ENCODE measurements around the gene CYP2S1.
A peak's percentile ranks its signal among the peaks of the same experiment; 100 is the strongest.

Gene CYP2S1

DNA sequence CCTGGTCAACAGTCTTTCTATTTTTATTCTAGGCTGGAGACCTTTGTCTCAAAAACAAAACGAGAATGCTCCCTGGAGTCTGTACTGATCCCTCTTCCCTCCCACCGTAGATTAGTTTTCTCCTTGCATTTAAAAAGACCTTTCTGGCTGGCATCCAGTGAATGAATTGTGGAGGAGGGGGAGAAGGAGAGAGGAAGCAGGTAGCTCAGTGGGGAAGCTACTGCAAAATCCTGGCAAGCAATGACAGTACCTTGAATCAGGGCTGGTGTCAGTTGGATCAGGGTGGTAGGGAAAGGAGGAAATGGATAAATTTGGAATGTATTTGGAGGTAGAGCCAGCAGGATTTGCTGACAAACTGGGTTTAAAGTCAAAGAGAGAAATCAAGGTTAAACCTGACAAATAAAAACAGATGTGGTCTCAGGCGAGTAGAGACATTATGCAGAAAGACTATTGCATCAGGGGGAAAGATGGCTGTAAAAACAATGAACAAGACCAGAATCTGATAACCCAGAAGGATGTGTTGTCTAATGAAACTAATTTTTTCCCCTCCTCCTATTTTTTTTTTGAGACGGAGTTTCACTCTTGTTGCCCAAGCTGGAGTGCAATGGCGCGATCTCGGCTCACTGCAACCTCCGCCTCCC is 3.5 kb upstream of the CYP2S1 start:
- Histone ChIP-seq H4K5ac (ENCODE audit: low read length) (no peak overlapping the region), H3K4me3 (ENCODE audit: low read length) (no peak overlapping the region), H3K4me2 (ENCODE audit: low read length) (no peak overlapping the region), H2BK120ac (ENCODE audit: low read depth, low read length) (no peak overlapping the region), H3K4ac (ENCODE audit: low read depth, low read length) (no peak overlapping the region), H2BK15ac (replicated peaks; ENCODE audit: low read depth) (no peak overlapping the region), H3K56ac (ENCODE audit: low read length) (peak overlapping the region; percentile 75), H3K79me1 (ENCODE audit: low read length) (peaks cover 5% of the 10 kb centered on the region), H3K79me2 (ENCODE audit: control insufficient read depth, insufficient read depth, low read length) (peaks cover 21% of the 10 kb centered on the region), H3K36me3 (ENCODE audit: control insufficient read depth, insufficient read depth, low read length) (peaks cover 2% of the 10 kb centered on the region), H3K9ac (ENCODE audit: low read length) (no peak overlapping the region), H3K27ac (ENCODE audit: low read depth, low read length) (peak overlapping the region; percentile 71), H3K23ac (ENCODE audit: low read length) (no peak overlapping the region), H2BK5ac (ENCODE audit: low read length) (peak overlapping the region; percentile 33), H4K8ac (ENCODE audit: low read depth, low read length) (no peak overlapping the region), H2AK5ac (ENCODE audit: low read length) (no peak overlapping the region), H3K27me3 (ENCODE audit: insufficient read depth, low read length, poor library complexity) (no peaks in the 10 kb centered on the region), H3K18ac (ENCODE audit: low read length) (peak overlapping the region; percentile 62), H3K4me1 (ENCODE audit: control insufficient read depth, low read depth, low read length) (peaks cover 16% of the 10 kb centered on the region)
- no CpG with 5 or more reads among the region's 8 CpGs for WGBS (ENCODE audit: extremely low coverage, insufficient coverage, low lambda C conversion rate)
- peak; percentile 96 for DNase-seq

DNA sequence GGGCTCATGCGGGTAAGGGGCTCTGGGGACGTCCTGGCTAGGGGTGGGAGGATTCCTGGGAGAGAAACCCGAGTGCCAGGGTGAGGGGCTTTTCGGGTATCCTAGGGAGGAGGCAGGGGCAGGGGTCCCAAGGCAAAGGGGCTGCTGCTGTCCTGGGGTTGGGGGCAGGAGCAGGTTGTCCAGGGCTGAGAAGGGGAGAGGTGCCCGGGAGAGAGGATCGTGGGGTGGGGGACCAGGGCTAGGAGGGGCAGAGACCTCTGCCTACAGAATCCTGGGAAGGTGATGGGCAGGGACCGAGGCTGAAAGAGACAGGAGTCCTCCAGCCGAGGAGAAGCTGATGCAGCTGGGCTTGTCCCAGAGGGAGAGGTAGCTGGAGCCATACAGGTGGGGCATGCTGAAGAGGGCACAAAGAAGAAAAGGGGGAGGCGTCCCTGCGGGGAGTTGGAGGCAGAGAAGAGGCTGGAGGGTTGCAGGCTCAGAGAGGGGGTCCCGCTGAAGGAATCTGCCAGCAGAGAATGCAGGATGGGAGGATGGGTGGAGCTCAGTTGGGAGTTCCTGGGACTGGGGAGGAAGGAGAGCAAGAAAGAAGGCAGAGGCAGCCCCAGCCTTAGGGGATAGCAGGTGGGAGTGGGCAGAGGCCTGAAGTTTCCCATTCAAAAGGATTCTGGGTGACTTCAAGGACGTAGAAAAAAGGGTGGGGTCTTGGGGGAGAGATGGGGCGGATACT is 574 bp downstream of the CYP2S1 start:
- peak overlapping the region; percentile 47 for H3K27ac ChIP-seq (ENCODE audit: low read depth, low read length)
- H3K27me3 ChIP-seq (ENCODE audit: insufficient read depth, low read length, poor library complexity): no peaks in the 10 kb centered on the region

GRCh38 chr19:41194157-41194552 is 1.1 kb downstream of the CYP2S1 start:
- Histone ChIP-seq H3K4me3 (ENCODE audit: low read length) (peak overlapping the region; percentile 68), H2BK120ac (ENCODE audit: low read depth, low read length) (no peak overlapping the region), H3K4ac (ENCODE audit: low read depth, low read length) (no peak overlapping the region), H3K4me1 (ENCODE audit: control insufficient read depth, low read depth, low read length) (peaks cover 9% of the 10 kb centered on the region), H3K27ac (ENCODE audit: low read depth, low read length) (no peak overlapping the region), H3K9ac (ENCODE audit: low read length) (peak overlapping the region; percentile 89), H3K79me1 (ENCODE audit: low read length) (peaks cover 15% of the 10 kb centered on the region), H2AK5ac (ENCODE audit: low read length) (no peak overlapping the region), H3K4me2 (ENCODE audit: low read length) (peak overlapping the region; percentile 88), H4K5ac (ENCODE audit: low read length) (no peak overlapping the region), H3K23ac (ENCODE audit: low read length) (peak overlapping the region; percentile 89), H4K8ac (ENCODE audit: low read depth, low read length) (no peak overlapping the region), H3K18ac (ENCODE audit: low read length) (no peak overlapping the region), H3K27me3 (ENCODE audit: insufficient read depth, low read length, poor library complexity) (no peaks in the 10 kb centered on the region), H2BK5ac (ENCODE audit: low read length) (no peak overlapping the region), H2BK15ac (replicated peaks; ENCODE audit: low read depth) (no peak overlapping the region), H3K36me3 (ENCODE audit: control insufficient read depth, insufficient read depth, low read length) (peaks cover 8% of the 10 kb centered on the region), H3K56ac (ENCODE audit: low read length) (peak overlapping the region; percentile 94), H3K79me2 (ENCODE audit: control insufficient read depth, insufficient read depth, low read length) (peaks cover 37% of the 10 kb centered on the region)
- DNase-seq: no peak
- WGBS (ENCODE audit: extremely low coverage, insufficient coverage, low lambda C conversion rate): no CpG with 5 or more reads among the region's 6 CpGs

More for the DNA sequence above, 574 bp downstream of the CYP2S1 start:
- no peak for DNase-seq
- peaks cover 4% of the 10 kb centered on the region for H3K36me3 ChIP-seq (ENCODE audit: control insufficient read depth, insufficient read depth, low read length)
- no peak overlapping the region for H2BK15ac ChIP-seq (replicated peaks; ENCODE audit: low read depth)
- peak overlapping the region; percentile 100 for H3K23ac ChIP-seq (ENCODE audit: low read length)
- peak overlapping the region; percentile 51 for H2BK5ac ChIP-seq (ENCODE audit: low read length)
- no CpG with 5 or more reads among the region's 13 CpGs for WGBS (ENCODE audit: extremely low coverage, insufficient coverage, low lambda C conversion rate)
- H3K56ac ChIP-seq (ENCODE audit: low read length): peak overlapping the region; percentile 94
- H3K18ac ChIP-seq (ENCODE audit: low read length): peak overlapping the region; percentile 61
- H2AK5ac ChIP-seq (ENCODE audit: low read length): peak overlapping the region; percentile 65
- H3K4me3 ChIP-seq (ENCODE audit: low read length): peak overlapping the region; percentile 68
- no peak overlapping the region for H2BK120ac ChIP-seq (ENCODE audit: low read depth, low read length)
- peak overlapping the region; percentile 89 for H3K9ac ChIP-seq (ENCODE audit: low read length)
- H4K8ac ChIP-seq (ENCODE audit: low read depth, low read length): no peak overlapping the region
- H3K79me1 ChIP-seq (ENCODE audit: low read length): peaks cover 13% of the 10 kb centered on the region
- H3K4me1 ChIP-seq (ENCODE audit: control insufficient read depth, low read depth, low read length): peaks cover 9% of the 10 kb centered on the region
- H3K4ac ChIP-seq (ENCODE audit: low read depth, low read length): peak overlapping the region; percentile 21
- no peak overlapping the region for H4K5ac ChIP-seq (ENCODE audit: low read length)
- H3K79me2 ChIP-seq (ENCODE audit: control insufficient read depth, insufficient read depth, low read length): peaks cover 37% of the 10 kb centered on the region
- peak overlapping the region; percentile 88 for H3K4me2 ChIP-seq (ENCODE audit: low read length)

GRCh38 chr19:41195675-41196497 is 2.9 kb downstream of the CYP2S1 start:
- WGBS (ENCODE audit: extremely low coverage, insufficient coverage, low lambda C conversion rate): no CpG with 5 or more reads among the region's 10 CpGs
- Histone ChIP-seq H2AK5ac (ENCODE audit: low read length) (no peak overlapping the region), H3K79me2 (ENCODE audit: control insufficient read depth, insufficient read depth, low read length) (peaks cover 37% of the 10 kb centered on the region), H3K4me1 (ENCODE audit: control insufficient read depth, low read depth, low read length) (peaks cover 7% of the 10 kb centered on the region), H3K56ac (ENCODE audit: low read length) (peak overlapping the region; percentile 43), H3K36me3 (ENCODE audit: control insufficient read depth, insufficient read depth, low read length) (peaks cover 8% of the 10 kb centered on the region), H4K5ac (ENCODE audit: low read length) (no peak overlapping the region), H3K4me3 (ENCODE audit: low read length) (no peak overlapping the region), H2BK120ac (ENCODE audit: low read depth, low read length) (no peak overlapping the region), H3K4ac (ENCODE audit: low read depth, low read length) (no peak overlapping the region), H3K27ac (ENCODE audit: low read depth, low read length) (no peak overlapping the region), H3K79me1 (ENCODE audit: low read length) (peaks cover 15% of the 10 kb centered on the region), H2BK5ac (ENCODE audit: low read length) (no peak overlapping the region), H4K8ac (ENCODE audit: low read depth, low read length) (no peak overlapping the region), H3K27me3 (ENCODE audit: insufficient read depth, low read length, poor library complexity) (no peaks in the 10 kb centered on the region), H3K23ac (ENCODE audit: low read length) (no peak overlapping the region), H3K18ac (ENCODE audit: low read length) (no peak overlapping the region), H3K9ac (ENCODE audit: low read length) (no peak overlapping the region), H2BK15ac (replicated peaks; ENCODE audit: low read depth) (no peak overlapping the region), H3K4me2 (ENCODE audit: low read length) (no peak overlapping the region)
- DNase-seq: no peak

- no peak overlapping the region for H4K8ac ChIP-seq (ENCODE audit: low read depth, low read length)
- peaks cover 15% of the 10 kb centered on the region for H3K79me1 ChIP-seq (ENCODE audit: low read length)
- H3K79me2 ChIP-seq (ENCODE audit: control insufficient read depth, insufficient read depth, low read length): peaks cover 25% of the 10 kb centered on the region
- no peak overlapping the region for H2BK15ac ChIP-seq (replicated peaks; ENCODE audit: low read depth)
- H3K23ac ChIP-seq (ENCODE audit: low read length): no peak overlapping the region
- H2BK5ac ChIP-seq (ENCODE audit: low read length): no peak overlapping the region
- peaks cover 18% of the 10 kb centered on the region for H3K36me3 ChIP-seq (ENCODE audit: control insufficient read depth, insufficient read depth, low read length)
- no peak for DNase-seq
- H3K56ac ChIP-seq (ENCODE audit: low read length): no peak overlapping the region
- no peak overlapping the region for H2BK120ac ChIP-seq (ENCODE audit: low read depth, low read length)
- H3K27me3 ChIP-seq (ENCODE audit: insufficient read depth, low read length, poor library complexity): no peaks in the 10 kb centered on the region
- no peak overlapping the region for H3K9ac ChIP-seq (ENCODE audit: low read length)
- no peak overlapping the region for H3K4me2 ChIP-seq (ENCODE audit: low read length)
- no CpG with 5 or more reads among the region's 11 CpGs for WGBS (ENCODE audit: extremely low coverage, insufficient coverage, low lambda C conversion rate)
- H3K4ac ChIP-seq (ENCODE audit: low read depth, low read length): no peak overlapping the region
- peaks cover 3% of the 10 kb centered on the region for H3K4me1 ChIP-seq (ENCODE audit: control insufficient read depth, low read depth, low read length)
- H4K5ac ChIP-seq (ENCODE audit: low read length): no peak overlapping the region
- no peak overlapping the region for H2AK5ac ChIP-seq (ENCODE audit: low read length)
- H3K4me3 ChIP-seq (ENCODE audit: low read length): no peak overlapping the region
- no peak overlapping the region for H3K27ac ChIP-seq (ENCODE audit: low read depth, low read length)
- no peak overlapping the region for H3K18ac ChIP-seq (ENCODE audit: low read length)
Observed at GRCh38 chr19:41198559-41198958, 5.5 kb downstream of the CYP2S1 start.

All from mesendoderm (in vitro differentiated cells).